GM19397 (cell line): ENCODE results near the gene B3GNT4.
"Not testable (repeated sequence)": the region's sequence is repeated elsewhere in the genome, so short reads cannot be mapped to it uniquely, and the experiment has no call there.

Experiments used
- ATAC-seq: cut with Tn5 transposase; IDR thresholded peaks from one replicate; pipeline ENCODE4 v1.9.1; 2021; ENCODE audit warnings: mild to moderate bottlenecking, moderate library complexity; ENCODE audit not compliant: unreplicated experiment

B3GNT4 gene

DNA sequence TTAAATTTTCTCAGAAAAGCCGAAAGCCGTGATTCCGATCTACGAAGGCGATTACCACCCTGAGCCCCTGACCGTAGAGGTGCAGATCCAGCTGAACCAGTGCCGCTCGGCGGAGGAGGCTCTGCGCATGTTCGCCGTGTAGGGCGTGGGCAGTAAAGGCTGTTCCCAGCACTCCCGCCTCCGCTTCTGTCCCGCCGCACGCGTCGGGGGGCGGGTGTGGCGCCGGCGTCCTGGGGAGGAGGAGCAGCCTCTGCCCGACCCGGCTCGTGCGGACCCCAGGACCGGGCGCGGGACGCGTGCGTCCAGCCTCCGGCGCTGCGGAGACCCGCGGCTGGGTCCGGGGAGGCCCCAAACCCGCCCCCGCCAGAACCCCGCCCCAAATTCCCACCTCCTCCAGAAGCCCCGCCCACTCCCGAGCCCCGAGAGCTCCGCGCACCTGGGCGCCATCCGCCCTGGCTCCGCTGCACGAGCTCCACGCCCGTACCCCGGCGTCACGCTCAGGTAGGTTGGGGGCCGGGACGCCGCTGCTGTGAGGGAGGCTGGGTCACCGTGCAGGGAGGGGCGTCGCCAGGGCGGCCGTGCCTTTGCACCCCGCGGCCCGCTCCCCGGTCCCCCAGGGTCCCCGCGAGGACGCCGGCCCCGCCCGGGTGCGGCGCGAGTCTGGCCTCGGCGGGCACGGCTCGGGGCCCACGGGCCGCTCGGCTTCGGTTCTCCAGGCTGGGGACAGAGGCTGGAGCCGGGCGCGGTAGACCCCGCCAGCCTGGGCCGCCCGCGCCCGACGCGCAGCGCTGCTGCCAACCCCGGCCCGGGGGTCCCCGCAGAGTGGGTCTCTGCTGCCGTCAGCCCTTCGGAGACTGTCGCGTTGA, at the start of gene B3GNT4:
Gene B3GNT4 (plus strand): TSS at position 409 of the 866 bp plus-strand sequence. CDS start 910 bp downstream, outside the sequence.
- ATAC-seq: no peak

DNA sequence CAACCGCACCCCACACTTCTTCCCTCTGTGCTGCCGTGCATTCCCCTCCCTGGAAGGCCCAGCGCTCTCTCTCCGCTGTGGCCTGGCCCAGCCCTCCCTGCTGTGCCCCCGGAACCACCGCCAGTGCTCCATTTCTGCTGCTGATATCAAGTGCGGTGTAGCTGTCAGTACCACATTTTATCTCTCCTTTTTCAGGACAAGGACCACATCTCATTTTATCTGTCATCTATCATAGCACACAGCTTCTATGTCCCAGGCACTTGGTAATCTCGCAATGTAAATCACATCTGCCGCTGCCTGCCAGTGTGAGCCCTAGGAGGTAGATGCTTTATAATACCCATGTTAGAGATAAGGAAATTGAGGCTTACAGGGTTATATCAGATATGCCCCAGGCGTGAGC, 47.8 kb upstream of the B3GNT4 start:
- no peak for ATAC-seq

DNA sequence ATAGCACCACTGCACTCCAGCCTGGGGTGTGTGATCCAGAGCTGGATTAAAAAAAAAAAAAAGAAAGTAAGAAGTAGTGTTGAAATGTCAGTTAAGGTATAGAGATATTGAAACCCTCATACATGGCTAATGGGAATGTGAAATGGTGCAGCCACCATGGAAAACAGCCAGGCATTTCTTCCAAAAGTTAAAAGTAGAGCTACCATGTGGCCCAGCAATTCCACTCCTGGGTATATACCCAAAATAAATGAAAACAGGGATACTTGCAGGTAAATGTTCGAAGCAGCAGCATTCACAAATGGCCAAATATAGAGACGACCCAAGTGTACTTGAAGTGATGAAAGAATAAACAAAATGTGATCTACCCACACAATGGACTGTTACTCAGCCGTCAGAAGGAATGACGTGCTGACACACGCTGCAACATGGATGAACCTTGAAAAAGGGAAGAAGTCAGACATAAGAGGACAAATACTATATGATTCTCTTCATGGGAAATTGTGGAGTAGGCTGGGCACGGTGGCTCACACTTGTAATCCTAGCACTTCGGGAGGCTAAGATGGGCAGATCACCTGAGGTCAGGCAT, 44.7 kb upstream of the B3GNT4 start:
- no peak for ATAC-seq

DNA sequence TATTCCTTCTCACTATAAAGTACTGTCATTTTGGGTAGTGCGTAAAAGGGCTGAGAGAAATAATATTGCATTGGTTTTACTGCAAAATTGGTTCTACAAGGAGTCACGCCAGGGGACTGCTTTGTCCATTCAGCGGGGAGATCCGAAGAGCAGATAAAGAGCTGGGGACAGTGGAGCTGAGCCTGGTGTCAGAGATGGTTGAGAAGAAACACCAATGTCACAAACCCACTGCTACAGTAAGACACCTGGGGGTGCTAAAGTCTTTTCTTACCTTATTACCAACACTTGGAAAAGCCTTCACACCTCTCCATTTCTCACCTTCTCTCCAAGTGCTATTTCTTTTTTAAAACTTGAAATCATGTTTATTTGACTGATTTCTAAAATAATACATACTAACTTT, 43.6 kb upstream of the B3GNT4 start:
- no peak for ATAC-seq

DNA sequence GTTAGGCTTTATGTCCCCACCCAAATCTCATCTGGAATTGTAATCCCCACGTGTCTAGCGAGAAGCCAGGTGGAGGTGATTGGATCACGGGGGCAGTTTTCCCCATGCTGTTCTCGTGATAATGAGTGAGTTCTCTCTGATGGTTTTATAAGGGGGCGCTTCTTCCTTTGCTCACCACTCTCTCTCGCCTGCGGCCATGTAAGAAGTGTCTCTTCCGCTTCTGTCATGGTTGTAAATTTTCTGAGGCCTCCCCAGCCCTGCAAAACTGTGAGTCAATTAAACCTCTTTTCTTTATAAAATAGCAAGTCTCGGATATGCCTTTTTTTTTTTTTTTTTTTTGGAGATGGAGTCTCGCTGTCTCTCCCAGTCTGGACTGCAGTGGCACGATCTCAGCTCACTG, 42.7 kb upstream of the B3GNT4 start:
- no peak for ATAC-seq

DNA sequence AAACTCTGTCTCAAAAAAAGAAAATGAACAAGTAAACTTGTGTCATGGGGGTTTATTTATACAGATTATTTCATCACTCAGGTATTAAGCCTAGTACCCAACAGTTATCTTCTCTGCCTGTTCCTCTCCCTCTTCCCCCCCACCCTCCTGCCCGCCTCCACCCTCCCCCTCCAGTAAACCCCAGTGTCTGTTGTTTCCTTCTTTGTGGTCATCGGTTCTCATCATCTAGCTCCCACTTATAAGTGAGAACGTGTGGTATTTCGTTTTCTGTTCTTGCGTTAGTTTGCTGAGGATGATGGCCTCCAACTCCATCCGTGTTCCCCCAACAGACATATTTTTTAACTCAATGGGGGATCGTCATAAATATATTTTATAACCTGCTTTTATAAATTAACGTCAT, 41.8 kb upstream of the B3GNT4 start:
- no peak for ATAC-seq

DNA sequence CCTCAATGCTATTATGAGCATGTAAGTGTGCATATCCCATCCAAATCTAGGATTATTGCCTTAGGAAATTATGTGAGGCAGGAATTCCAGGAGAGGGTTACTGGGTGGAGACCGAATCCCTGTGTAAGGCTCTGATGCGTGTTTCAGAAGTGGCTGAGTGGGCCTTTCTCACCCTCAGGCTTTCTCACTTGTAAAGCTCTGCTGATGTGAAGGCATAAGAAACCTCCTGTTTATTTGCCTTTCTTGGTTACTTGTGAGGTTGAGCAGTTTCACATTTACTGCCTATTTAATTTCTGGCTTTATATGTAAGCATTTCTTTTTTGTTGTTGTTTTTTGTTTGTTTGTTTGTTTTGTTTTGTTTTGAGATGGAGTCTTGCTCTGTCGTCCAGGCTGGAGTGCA, 40.5 kb upstream of the B3GNT4 start:
- ATAC-seq: no peak

DNA sequence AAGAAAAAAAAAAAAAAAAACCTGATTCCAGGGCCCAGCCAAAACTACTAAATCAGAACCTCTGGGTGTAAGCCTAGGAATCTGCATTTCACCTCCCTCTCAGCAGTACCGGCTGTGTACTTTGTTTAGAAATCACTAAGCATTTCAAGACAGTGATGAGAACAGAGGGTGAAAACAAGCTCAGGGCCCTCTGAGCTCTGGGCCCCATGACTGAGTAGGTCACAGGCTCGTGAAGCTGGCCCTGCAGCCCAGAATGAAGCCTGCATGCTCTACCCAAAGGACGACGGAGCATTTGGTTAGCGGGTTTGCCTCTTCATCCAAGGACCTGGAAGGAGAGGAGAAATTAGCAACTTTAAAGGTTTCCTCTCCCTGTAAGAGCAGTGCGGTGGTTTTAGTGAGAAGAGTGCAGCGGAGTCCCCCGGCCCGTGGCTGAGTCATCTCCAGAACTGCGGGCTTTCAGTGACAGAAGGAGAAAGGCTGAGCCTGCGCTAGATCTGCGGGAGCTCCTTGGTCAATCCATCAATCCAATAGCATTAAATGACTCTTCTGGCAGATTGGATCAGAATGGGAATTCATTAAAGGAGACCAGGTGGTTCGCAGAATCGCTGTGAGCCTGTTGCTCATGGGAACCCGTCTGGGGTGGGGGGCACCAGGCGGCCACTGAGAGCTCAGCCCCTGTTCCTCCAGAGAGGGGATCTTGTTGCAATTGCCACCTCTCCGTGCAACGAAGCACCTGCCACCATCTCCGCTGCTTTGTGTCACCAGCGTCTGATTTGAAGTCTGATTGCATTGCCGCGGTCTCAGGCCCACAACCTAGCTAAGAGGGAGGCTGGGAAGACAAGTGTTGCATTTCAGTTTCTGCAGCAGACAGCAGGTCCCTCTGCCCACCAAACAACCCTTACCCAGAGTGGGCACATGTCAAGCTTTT, 36.8 kb upstream of the B3GNT4 start:
- no peak for ATAC-seq

DNA sequence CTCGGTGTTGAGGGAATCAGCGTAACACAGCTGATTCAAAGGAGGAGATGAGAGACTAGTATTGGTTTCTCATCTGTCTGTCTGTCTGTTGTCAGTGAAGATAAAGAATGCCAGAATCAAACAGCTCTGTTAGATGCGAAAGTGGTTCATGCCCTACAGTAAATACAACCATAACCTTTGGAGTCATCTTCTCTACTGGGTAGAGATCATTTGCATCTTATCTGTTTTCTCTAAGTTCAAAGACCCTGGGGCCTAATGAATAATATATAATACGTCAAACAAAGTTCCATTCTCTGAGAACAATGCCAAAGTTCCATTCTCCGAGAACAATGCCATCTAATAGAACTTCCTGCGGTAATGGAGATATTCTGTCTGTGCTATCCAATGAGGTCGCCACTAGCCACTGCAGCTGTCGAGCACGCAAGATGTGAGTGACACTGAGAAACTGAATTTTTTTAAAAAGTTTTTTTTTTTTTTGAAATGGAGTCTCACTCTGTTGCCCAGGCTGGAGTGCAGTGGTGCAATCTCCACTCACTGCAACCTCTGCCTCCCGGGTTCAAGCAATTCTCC, 36.1 kb upstream of the B3GNT4 start:
- no peak for ATAC-seq

DNA sequence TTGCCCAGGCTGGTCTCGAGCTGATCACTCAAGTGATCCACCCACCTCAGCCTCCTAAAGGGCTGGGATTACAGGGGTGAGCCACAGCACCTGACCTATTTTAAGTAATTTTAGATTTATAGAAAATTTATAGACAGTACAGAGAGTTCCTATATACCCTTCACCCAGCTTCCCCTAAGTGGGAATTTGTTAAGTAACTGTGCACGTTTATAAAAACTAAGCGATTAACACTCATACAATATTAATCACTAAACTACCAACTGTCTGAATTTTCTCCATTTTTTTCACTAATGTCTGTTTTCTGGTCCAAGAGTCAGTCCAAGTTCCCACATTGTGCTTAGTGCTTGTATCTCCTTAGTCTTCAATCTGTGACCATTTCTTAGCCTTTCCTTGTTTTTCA, 35.0 kb upstream of the B3GNT4 start:
- ATAC-seq: no peak

DNA sequence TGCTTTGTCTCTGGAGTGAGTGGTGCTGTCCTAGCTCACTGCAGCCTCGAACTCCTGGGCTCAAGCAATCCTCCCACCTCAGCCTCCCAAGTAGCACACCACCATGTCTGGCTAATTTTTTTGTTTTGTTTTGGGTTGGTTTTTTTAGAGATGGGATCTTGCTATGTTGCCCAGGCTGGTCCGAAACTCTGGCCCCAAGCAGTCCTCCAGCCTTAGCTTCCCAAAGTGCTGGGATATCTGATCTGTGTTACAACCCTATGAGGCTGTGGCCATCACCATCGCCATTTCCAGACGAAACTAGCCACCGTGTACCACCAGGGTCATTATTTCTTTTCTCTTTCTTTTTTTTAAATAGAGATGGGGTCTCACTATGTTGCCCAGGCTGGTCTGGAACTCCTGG, 32.1 kb upstream of the B3GNT4 start:
- ATAC-seq: no peak

DNA sequence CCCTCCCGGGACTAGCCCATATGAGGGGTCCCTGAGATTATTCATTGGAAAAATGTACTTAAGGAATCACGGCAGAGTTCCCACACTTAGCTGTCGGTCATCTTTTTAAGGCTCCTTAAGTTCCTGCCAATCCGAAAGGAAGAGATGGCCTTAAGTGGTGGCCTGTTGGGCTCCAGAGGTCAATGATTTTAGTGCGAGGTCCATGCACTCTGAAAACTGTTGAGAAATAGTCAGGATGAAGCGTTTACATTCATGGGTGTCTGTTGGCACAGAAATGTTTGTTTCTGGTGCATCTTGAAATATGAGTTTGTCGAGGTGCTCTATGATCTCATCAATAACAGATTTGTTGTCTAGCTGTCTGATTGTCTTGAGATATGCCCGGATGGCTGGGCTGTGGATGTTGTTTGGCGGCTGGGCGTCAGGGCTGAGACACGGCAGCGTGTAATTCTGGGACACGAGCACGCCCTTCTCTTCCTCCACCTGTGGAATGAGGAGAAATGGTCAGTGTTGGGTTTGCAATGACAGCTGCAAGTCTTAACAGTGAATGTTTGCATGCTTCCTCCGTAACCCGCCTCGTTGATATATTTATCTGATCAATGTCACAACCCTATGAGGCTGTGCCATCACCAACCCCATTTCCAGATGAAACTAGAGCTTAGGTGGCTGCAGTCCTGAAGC, 31.1 kb upstream of the B3GNT4 start:
- no peak for ATAC-seq

DNA sequence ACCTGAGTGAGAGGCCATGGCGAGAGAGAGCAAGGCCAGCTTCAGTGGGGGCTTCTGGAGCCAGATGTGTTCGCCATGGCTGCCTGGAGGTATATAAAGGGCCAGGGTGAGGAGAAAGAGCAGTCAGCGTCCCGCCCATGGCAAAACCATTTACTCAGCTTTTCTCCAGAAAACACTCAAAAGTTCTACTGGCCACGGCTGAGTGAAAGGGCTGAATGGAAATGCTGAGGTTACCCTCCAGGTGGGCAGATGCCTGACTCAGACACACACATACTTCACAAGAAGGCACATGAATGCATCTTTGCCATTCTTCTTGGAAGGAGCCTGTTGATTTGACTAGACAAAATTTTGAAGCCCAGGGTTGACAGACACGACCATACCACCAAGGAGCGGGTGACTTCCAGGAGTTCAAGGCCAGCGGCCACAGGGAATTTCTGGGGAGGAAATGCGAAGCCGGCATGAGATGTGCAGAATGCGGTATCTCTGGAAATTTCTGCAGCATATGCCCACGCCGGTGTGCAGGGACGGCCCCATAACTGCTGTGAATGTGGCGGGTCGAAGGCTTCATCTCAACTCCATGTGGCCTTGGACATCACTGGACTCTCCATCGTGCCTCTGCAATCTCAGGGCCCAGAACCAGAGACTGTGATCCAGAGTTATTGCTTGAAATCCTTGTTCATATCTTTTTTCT, 29.2 kb upstream of the B3GNT4 start, which contains the start of gene IL31:
Gene IL31 (minus strand): TSS at position 67 of the 691 bp plus-strand sequence. CDS start 49 bp downstream, at position 18.
- no peak for ATAC-seq

DNA sequence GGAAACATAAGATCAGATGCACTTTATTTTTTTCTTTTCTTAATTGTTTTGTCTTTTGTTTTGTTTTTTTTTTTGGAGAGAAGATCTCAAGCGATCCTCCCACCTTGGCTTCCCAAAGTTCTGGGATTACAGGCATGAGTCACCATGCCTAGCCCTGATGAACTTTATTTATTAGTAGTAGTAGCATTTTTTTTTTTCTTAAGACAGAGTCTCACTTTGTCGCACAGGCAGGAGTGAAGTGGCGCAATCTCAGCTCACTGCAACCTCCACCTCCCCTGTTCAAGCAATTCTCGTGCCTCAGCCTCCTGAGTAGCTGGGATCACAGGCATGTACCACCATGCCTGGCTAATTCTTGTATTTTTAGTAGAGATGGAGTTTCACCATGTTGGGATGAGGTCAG, 27.0 kb upstream of the B3GNT4 start:
- ATAC-seq: not testable (repeated sequence)

DNA sequence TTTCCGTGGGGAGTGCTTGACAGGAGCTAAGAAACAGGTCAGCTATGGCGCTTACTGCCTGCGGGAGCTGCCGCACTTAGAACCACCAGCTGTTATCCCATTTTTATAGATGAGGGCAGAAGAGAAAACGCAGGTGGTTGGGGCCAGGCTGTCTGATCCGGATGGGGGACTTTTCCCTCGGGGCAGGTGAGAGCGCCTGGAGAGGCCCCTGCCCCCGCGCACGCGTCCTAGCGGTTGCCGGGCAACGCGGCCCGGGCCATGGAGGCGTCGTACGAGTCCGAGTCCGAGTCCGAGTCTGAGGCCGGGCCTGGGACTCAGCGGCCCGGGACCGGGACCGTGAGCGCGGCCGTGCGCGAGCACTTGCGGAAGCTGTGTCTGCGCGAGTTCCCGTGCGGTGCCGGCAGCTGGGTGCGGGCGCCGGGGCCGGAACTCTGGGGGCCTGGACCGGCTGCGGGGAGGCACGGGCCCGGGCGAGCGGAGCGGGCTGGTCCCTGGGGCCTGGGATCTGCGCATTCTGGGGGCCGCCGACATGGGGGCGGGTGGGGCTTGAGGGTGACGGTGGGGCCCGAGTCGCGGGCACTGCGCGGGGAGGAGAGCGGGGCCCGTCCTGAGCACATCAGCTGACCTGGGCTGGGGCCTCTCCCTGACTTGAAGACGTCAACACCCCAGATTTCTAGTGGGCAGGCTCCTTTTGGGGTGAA, 20.5 kb upstream of the B3GNT4 start, which contains the start of gene LRRC43:
Gene LRRC43 (plus strand): TSS at position 237 of the 701 bp plus-strand sequence. CDS start 22 bp downstream, at position 259.
- no peak for ATAC-seq

DNA sequence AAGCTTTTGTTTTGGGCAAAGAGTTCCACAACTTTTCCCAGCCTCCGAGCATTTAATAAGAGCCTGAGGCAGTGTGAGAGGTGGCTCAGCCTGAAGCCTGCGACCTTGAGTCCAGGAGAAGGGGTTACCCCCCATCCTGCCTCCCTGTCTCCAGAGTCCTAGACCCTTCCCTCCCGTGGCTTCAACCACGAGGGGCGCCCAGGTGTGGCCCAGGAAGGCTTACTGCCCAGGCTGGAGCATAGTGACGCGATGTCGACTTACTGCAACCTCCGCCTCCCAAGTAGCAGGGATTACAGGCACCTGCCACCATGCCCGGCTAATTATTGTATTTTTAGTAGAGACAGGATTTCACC, 19.9 kb upstream of the B3GNT4 start:
- ATAC-seq: no peak

DNA sequence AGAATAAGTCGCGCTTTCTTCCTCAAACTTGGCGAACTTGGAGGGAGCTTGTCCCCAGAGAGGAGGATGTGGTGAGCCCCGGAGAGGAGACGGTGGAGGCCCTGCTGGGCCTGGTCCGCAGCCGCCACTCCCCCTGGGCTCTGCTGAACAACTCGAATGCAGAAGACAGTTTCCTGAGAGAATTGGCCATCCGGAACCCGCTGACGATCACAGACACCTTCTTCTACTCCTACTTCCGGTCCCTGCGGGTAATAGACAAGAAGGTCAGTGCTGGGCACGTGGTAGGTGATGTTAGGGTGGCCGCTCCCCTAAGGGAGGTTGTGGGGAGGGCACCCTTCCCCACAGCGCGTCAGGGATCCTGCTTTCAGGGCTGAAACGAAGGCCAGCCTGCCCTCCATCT, 19.0 kb upstream of the B3GNT4 start:
- ATAC-seq: no peak

DNA sequence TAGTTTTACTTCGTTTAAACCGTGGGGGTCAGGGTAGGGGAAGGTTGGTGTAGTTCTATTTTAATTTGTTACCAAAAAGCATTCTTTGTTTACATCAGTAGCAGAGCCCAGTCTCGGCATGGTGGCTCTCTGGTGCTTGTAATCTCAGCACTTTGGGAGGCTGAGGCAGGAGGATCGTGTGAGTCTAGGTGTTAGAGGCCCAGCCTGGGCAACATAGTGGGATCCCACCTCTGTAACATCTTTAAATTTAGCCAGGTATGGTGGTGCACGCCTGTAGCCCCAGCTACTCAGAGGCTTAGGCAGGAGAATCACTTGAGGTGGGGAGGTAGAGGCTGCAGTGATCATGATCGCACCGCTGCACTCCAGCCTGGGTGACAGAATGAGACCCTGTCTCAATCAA, 18.4 kb upstream of the B3GNT4 start:
- no peak for ATAC-seq

DNA sequence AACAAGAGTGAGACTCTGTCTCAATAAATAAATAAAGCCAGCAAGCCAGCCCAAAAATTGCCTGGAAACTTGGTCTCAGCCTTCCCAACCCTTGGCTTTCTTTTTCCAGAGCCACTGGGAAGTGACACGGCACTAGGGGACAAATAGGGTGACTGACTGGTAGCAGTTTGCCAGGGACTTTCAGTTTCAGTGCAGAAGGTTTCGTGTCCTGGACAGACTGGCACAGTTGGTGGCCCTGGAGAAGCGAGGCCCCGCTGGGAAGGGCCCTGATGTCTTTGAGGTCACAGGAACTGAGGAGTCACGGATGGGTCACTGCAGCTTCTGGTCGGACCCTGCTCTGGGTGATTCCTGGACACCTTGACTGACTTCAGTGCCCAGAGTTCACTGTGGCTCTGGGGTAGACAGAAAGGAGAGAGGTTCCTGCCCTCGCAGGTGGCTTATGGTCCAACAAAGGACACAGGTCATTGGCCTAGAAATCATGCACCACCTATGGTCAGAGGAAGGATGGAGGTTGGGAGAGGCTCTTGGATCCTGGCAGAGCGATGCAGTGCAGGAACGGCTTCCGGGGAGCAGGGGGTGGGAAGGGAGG, 17.9 kb upstream of the B3GNT4 start:
- ATAC-seq: no peak
